NCI-H2227 treated with DMSO at 0.1 percent for 48 hours (cell line): ENCODE results near the gene BANK1.
"Not testable (repeated sequence)": the region's sequence is repeated elsewhere in the genome, so short reads cannot be mapped to it uniquely, and the experiment has no call there.

Experiments
- DNase-seq: peaks from one replicate; lab custom pipeline; 2025; lab: John Stamatoyannopoulos, UW

The BANK1 gene

DNA sequence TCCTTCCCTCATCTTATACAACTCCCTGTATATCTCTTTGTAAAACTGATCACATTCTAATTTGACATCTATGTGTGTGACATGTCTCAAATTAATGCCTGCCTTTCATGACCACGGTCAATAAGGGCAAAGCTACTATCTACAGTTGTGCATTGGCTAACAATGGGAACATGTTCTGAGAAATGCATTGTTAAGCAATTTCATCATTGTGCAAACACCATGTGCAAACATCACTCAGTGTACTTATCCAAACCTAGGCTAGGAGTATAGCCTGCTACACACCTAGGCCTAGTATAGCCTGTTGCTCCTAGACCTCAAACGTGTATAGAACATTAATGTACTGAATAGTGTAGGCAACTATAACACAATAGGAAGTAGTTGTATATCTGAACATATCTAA lies 95.0 kb downstream of the BANK1 start:
- DNase-seq, result no peak

DNA sequence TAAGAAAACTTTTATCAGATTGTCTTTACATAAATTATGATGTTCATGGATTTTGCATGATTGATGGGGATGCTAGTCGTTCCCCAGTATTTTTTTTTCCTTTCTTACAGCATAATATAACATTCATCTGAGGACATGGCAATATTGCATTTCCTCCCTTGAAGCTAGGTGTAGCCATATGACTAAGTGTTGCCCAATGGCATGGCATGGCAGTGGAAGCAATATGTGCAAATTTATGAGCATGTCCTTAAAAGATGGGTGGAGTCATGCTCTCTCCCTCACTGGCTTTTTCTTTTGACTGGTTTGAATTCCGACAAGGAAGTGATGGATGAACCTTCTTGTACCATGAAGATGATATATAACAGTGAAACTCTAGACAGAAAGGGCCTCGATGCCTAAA lies 96.3 kb downstream of the BANK1 start:
- DNase-seq, result no peak

DNA sequence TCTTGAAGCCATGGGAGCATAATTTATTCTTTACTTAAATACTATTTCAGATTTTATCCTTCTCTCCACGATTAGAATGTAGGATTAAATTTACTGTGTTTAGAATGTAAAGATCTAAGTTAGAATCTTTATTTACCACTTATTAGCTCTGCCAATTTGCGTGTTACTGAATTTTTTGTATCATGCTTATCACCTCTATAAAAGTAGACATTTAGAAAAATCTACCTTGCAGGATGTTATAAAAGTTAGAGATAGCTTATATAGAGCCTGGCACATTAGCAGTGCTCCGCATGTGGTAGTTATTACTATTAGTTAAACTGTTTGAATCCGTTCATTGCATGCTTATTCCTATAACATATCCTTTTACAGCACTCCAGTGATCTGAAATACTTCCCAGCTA lies 97.9 kb downstream of the BANK1 start:
- DNase-seq, result no peak

DNA sequence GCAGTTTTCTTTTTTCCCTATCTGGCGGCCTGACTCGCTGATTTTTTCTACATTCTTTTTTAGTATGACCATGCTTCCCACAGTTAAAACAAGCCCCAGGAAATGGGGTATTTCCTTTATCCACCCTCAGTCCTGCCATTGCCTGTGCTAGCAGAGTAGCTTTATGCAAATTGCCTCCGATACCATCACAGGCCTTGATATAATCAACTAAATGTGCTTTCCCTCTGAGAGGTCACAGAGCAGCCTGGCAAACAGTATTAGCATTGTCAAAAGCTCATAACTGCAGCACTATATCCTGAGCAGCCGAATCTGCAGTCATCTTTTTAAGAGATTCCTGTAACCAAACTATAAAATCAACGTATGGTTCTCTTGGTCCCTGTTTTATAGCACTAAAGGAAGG lies 115.0 kb downstream of the BANK1 start:
- not testable (repeated sequence) for DNase-seq

DNA sequence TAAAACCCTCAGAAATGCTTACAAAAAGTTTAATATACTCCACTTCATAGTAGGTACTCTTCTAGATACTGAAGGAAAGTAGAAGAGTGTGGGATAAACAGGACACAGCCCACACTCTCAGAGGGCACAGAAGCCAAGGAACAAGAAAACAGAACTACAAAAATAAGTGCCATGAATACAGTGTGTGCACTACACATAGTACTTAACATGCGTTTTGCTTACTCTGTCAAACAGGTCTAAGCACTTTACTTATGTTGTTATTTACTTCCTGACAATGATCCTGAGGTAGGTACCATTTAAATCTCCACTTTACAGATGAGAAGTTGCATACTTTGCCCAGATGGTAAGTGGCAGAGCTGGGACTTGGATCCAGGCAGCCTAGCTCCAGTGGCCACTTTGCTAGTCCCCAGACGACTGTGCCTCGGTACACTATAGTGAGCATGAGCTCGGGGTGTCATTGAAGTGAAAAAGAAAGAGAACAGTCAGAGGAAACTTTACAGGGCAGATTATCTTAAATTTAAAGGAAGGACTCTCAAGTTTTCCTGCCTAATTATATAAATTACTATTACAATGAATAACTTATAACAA lies 120.3 kb downstream of the BANK1 start:
- DNase-seq, result no peak

DNA sequence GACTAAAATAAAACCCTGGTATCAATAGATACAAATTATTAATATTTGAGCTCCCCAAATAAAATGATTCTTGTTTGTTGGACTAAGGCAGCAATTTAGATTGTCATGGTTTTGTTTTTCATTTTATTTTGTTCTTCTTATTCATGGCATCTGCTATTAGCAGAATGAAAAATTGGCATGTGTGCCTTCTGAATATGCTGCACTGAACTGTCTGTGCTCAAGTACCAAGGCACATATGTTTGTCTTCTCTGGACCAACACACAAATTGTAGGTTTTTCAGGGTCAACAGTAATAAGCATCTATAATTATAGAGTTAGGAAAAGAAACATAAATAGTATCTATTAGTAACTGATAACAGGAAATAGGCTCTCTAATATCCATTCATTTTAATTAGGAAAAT lies 121.1 kb downstream of the BANK1 start:
- no peak for DNase-seq

DNA sequence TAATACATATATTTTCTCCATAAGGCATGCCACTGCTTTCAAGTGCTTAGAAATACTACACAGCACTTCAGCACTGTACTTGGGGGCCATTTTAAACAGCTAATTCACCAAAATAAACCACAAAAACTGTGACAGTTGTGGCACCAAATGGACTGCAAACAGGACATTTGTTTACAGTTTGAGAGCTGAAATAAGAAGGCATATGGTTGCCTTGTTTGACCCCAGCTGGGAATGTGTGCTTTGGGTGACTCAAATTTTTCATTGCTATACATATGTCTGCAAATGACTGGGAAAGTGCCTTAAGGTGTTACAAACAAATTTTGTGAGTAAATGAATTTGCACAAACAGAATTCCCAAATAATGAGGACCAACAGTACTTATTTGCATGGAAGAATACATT lies 124.2 kb downstream of the BANK1 start:
- no peak for DNase-seq

DNA sequence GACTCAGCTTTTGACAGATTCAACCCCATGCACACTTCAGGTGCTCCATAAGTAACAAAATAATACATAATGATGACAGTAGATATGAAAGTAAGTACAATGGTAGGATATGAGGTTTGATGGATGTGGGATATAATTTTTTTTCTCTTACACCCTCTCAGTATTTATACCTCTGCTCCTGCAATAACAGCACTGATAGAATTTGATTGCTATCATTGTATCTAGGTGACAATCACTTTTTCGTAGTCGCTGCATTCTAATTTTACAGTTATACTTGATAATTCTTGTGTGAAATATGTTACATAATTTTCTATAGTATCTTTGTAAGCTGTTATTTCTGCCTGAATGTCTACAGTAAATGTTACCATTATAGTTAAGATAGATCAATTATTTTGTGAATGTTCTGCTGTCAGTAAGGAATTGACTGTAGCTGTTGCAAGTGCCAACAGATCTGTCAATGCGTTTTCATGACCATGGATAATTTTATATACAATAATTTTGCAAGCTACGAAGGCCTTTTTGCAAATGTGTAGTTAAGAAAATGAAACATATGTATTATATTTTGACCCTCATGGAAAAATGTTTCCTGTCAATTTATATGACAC lies 128.9 kb downstream of the BANK1 start:
- no peak for DNase-seq

DNA sequence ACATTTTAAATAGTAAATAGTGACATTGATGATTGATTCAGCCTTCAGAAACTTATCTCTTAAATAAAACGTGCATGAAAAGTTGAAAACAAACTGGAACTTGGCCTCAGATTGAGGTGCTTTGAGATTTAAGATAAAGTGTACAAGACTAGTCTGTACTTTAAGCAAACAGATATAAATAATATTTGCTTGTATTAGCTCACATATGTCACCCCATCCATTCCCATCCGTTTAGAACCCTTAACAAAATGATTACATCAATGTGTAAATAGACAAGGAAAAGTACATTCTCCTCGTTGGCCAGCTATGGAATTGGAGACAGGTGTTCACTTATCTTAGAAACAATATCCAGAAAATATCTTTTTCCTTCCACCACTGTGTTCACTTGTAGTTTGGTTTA lies 130.8 kb downstream of the BANK1 start:
- no peak for DNase-seq

DNA sequence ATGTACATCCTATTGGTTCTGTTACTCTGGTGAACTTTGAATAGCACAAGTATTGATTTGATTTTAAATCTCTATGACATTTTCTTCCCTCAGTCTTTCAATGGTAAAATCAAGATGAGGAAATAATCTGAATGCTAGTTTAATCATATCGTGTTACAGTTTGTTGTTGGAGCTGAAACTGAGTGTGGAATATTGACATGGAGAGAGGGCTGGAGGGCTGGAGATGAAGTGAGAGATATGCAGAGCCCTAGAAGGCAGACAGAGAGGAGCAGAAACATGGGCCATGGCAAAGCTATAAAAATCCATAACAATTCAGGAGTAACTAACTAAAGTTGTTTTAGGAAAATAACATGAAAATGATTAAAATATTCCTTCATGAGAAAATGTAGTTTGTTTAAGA lies 141.1 kb downstream of the BANK1 start:
- no peak for DNase-seq

DNA sequence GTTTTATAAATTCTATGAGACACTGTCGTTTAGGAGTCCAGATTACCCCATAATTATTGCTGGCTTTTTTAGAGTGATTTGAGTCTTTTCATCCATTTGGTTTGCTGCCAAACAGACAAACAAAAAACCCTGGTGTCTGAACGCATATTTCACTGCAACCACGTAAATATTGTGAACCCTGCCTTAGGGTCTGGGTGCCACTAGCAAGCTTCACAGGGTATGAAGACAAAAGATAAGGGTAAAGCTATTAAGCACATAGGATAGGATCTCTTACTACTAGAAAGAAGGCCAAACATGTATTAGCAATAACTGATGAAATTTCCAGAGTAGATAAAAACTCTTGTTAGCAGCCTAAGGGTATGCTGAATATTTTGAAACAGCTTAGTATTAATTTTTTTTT lies 143.3 kb downstream of the BANK1 start:
- peak; percentile 47 for DNase-seq

DNA sequence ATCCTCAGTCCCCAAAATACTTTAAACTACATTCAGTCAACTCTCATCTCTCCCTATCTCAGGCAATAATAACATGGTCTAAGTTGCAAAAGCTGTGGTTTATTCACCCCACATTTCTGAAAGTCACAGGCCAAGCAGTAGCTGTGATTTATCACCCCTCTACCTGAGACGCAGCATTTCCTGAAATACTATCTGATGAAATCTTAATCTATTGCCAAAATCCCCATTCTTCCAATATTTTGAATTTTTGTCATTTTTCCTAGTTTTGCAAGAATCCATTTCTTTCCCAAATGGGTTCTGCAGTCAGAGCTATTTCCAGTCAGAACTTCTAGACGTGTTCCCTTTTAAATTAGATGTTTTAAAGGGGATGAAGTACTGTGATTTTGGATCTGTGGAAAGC lies 148.3 kb downstream of the BANK1 start:
- no peak for DNase-seq

DNA sequence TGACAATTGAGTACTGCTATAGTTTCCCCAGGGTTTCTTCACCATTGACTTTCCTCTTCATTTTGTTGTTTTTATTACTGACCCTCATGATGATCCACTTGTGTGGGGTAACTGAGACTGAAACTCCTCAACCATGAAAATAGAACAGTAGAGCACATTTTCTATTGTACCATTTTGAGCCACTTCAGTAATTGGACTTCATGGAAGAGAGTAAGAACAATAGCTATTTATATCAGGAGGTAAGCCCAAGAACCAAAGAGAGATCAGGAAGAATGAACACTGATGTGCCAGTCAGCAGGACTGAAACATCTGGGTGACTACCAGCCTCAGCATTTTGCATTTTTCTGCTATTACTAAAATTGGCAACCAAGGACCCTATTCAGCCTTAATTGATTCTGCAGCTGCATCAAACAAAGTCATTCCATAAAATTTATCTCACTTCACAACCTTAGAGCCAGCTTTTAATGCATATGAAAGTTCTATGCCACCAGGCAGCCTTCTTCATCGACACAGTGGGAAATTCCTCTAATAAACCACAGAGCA lies 151.4 kb downstream of the BANK1 start:
- DNase-seq, result no peak

DNA sequence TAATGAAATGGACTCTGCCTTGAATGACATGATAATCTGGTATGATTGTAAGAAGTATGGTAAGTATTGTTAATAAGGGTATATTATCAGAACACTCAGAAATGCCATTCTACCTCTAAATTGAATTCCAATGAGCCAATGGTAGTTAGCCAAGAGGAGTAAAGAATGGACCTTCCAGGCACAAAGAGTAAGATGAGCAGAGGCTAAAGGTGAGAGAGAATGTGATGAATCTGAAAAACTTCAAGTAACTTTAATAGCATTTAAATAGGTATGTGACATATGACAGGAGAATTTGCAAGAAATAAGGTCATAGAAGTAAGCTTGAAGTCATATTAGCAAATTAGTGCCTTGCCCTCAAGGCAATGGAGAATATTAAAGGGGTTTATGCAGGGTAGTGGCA lies 152.4 kb downstream of the BANK1 start:
- DNase-seq, result no peak

DNA sequence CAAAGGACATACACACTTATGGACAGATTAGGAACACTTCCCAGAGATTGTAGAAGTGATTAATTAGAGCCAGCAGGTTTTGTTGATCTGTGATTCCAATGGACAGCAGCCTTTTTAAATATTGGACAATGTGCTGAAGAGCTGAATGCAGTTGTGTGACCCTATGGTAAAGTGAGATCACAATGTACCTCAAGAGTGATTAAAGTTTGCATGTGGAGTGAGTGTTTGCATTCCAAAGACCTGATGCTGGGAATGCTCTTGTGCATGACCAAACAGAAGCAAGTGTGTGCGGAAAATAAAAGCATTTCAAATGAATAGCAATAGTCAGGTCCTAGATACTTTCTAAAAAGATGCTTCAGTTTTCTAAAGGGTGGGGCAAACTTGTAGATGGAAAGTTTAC lies 154.1 kb downstream of the BANK1 start:
- no peak for DNase-seq

DNA sequence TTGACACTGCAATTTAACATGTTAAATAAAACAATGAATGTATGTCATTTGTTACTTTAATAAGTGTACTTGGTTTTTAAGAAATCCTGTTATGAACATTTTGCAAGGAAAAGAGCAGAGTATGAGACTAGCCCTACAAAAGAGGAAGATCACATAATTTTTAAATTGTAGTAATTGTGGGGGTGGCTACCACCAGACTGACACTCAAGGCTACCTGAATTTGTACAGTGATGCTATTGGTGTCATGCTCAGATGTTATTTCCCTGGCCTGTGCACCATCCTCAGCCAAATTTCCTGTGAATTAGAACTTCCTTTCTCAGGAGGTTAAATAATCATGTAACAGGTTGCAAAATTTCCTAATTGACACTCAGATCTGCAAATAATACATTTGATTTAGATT lies 157.5 kb downstream of the BANK1 start:
- no peak for DNase-seq

DNA sequence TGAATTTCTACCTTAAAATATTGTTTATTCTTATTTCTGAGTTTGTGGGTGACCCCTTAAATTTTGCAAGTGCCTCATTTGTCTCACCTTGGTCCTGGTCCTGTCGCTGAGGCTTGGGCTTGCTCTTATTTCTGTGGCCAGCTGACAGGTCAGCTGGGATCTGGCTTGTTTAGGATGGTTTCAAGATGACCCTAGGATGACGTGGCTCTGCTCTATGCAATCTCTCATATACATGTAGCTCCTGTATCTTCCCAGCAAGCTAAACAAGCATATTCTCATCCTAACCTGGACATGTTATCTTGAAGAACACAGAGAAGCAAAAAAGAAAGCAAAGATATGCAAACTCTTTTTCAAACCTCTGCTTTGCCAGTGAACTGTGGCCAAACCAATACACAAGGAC lies 158.4 kb downstream of the BANK1 start:
- no peak for DNase-seq

DNA sequence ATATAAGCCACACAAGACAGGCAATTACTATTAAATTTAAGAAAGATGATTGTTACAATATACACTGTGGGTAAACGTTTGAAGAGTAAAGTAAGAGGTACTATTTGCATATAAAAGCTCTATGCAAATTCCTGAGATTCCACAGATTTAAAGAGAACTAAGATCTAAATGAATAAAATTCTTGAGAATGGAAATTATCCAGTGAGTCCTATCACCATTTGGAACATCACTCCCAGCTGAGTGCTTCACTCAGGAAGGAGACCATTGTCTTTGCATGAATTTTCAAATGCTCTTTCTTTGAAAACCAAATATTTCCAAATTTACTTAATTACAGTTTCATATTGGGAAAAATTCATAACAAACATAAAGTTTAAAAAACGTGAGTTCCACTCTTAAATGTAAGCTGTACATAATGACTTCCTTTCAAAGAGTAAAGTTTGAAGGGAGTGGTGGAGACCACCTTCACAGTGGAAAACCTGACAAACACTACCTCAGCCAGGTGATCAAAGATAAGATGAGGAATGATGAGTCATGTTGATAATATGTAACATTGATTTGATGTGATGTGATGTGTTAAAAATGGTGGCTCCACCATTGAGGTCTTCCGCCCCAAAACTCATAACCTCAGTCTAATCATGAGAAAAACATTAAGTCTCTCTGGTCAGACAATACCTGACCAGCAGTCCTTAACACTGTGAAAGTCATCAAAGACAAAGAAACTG lies 159.9 kb downstream of the BANK1 start:
- no peak for DNase-seq

DNA sequence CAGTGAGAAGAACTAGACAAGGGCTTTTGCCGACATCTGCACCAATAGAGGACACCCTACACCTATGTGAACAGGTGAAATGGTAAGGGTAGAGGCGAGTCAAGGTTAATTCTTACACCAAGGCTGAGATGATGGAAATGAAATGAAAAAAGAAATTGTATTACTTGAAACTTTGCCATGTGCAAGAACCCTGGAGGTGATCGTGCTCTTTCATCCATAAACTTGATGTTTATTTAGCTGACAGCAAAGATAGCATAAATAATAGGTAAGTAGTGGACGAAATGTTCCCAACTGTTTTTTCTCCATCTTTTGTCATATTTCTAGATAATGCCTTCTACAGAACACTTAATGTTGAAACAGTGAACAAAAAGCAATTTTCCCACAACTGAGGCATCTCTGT lies 162.5 kb downstream of the BANK1 start:
- no peak for DNase-seq

DNA sequence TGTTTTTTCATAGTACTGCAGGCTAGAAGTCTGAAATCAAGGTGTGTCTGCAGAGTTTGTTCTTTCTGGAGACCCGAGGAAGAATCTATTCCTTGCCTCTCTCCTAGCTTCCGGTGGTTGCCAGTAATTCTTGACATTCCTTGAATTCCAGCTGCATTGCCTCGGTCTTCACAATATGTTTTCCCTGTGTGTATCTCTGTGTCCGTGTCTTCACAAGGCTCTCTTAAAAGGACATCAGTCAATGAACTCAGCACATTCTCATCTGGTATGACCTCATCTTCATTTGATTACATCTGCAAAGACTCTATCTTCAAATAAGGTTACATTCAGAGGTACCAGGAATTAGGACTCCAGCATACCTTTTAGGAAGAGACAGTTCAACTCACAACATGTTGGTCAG lies 163.4 kb downstream of the BANK1 start:
- no peak for DNase-seq

DNA sequence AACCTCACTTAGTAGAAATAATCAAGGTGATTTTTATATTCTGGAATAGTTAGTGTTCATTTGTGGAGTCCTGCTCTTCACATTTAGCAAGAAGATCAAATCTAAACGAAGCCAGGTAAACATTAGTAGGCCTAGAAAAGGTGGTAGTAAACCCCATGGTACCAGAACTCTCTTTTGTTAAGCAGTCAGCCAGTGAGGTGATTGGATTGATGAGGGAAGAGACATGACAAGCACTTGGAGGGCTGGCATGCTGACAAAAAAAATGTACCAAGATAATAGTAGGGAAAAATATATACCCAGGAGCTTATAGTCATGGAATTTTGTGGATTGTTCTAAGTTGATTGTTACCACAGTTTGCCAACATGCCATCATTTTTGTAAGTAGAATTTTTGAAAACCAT lies 163.8 kb downstream of the BANK1 start:
- no peak for DNase-seq

DNA sequence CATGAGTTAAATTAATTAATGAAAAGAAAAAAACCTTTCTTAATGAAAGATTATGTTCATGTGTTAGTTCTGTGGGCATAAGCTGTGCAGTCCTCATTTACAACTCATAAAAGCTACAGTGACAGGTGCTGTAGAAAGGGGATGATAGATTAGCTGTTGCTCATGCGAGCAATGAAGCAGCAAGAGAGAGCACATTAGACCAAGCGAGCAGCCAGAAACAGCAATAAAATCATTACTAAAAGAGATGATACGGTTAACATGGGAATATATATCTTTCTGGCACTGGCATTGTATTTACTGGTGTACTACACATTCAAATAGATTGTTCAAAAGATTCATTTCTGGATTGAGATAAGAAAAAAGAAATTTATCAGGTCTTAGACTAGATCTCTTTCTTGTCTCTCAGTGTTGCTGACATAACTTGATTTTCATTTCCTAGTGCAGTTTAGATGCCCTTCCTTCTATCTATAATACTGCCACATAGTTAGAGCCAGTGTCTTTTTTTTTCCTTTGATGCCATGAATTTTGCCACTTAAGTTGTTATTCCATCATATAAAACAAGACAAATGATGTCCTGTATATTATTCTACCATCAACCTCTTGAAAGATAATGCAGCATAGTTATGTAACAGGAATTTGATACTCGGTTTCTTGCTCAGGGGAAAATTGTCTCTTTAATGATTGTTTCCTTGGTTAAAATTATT lies 164.6 kb downstream of the BANK1 start:
- DNase-seq, result no peak
